Liver (tissue), 9 donors: ENCODE data around the gene MS4A8. TPM values are rescaled to one million over a fixed set of nuclear protein-coding genes. Genes with fewer than 3 reads are reported as not detected.

Source experiments
- DNase-seq: peaks from one replicate; pipeline ENCODE4 v3.0.0-alpha.2; 2017; ENCODE audit warnings: low spot score
- H3K27ac ChIP-seq, 2 donors: one replicate each; pipeline ENCODE4 v1.7.0; 2013; ENCODE audit warnings: inconsistent platforms in 2 of 2, low read length in 2 of 2, control low read depth in 1 of 2, low read depth in 1 of 2, mild to moderate bottlenecking in 1 of 2
- H3K27me3 ChIP-seq, 4 donors: one replicate each; pipeline versions ENCODE4 v1.6.1 to v1.7.0; 2013; ENCODE audit warnings: low read length in 3 of 4, inconsistent platforms in 1 of 4, mild to moderate bottlenecking in 1 of 4, moderate library complexity in 1 of 4; ENCODE audit not compliant: control insufficient read depth in 4 of 4, insufficient read depth in 4 of 4
- H3K36me3 ChIP-seq, 4 donors: one replicate each; pipeline versions ENCODE4 v1.6.1 to v1.7.0; 2013; ENCODE audit warnings: low read length in 3 of 4, mild to moderate bottlenecking in 3 of 4, low read depth in 1 of 4, moderate library complexity in 1 of 4; ENCODE audit not compliant: control insufficient read depth in 4 of 4, insufficient read depth in 3 of 4
- H3K4me1 ChIP-seq, 4 donors: one replicate each; pipeline versions ENCODE4 v1.6.1 to v1.7.0; 2013; ENCODE audit warnings: low read length in 3 of 4, mild to moderate bottlenecking in 3 of 4, moderate library complexity in 1 of 4; ENCODE audit not compliant: control insufficient read depth in 4 of 4, insufficient read depth in 4 of 4
- H3K4me3 ChIP-seq, 3 donors: one replicate each; pipeline versions ENCODE4 v1.6.1 to v1.7.0; 2013; ENCODE audit warnings: low read length in 3 of 3, control low read depth in 1 of 3, low read depth in 1 of 3, mild to moderate bottlenecking in 1 of 3
- H3K9ac ChIP-seq, 2 donors: one replicate each; pipeline ENCODE4 v1.7.0; 2013; ENCODE audit warnings: low read length in 2 of 2, mild to moderate bottlenecking in 2 of 2, moderate library complexity in 2 of 2, control low read depth in 1 of 2, low read depth in 1 of 2
- H3K9me3 ChIP-seq, 4 donors: one replicate each; pipeline versions ENCODE4 v1.6.1 to v1.7.0; 2013; ENCODE audit warnings: low read length in 3 of 4; ENCODE audit not compliant: control insufficient read depth in 4 of 4
- EGR1 ChIP-seq, 2 donors: IDR thresholded peaks; 2 replicates each; pipeline ENCODE4 v1.6.1; 2016 to 2018; ENCODE audit warnings: antibody characterized with exemption in 2 of 2, low read depth in 2 of 2
- FOXA1 ChIP-seq: IDR thresholded peaks from 2 replicates; pipeline ENCODE4 v1.6.1; 2016; ENCODE audit warnings: antibody characterized with exemption
- FOXA2 ChIP-seq: IDR thresholded peaks from 2 replicates; pipeline ENCODE4 v1.6.1; 2016; ENCODE audit warnings: antibody characterized with exemption
- GABPA ChIP-seq, 2 donors: IDR thresholded peaks in 1 of 2; conservative IDR thresholded peaks in 1 of 2; 2 replicates each; pipeline ENCODE4 v1.6.1; 2016; ENCODE audit warnings: antibody characterized with exemption in 2 of 2, mild to moderate bottlenecking in 1 of 2, moderate library complexity in 1 of 2
- HNF4A ChIP-seq, 2 donors: conservative IDR thresholded peaks; 2 replicates each; pipeline ENCODE4 v1.6.1; 2016; ENCODE audit warnings: antibody characterized with exemption in 2 of 2, mild to moderate bottlenecking in 2 of 2
- HNF4G ChIP-seq: IDR thresholded peaks from 2 replicates; pipeline ENCODE4 v1.6.1; 2016; ENCODE audit warnings: antibody characterized with exemption
- JUND ChIP-seq, 2 donors: IDR thresholded peaks; 2 replicates each; pipeline ENCODE4 v1.6.1; 2016; ENCODE audit warnings: antibody characterized with exemption in 2 of 2
- NR2F2 ChIP-seq: IDR thresholded peaks from 2 replicates; pipeline ENCODE4 v1.6.1; 2016; ENCODE audit warnings: antibody characterized with exemption
- RAD21 ChIP-seq, 2 donors: IDR thresholded peaks; 2 replicates each; pipeline ENCODE4 v1.6.1; 2016; ENCODE audit warnings: antibody characterized with exemption in 2 of 2, mild to moderate bottlenecking in 2 of 2
- RXRA ChIP-seq, 2 donors: IDR thresholded peaks; 2 replicates each; pipeline ENCODE4 v1.6.1; 2017 to 2018; ENCODE audit warnings: antibody characterized with exemption in 2 of 2, mild to moderate bottlenecking in 1 of 2
- SP1 ChIP-seq: IDR thresholded peaks from 2 replicates; pipeline ENCODE4 v1.6.1; 2018; ENCODE audit warnings: antibody characterized with exemption, mild to moderate bottlenecking
- TAF1 ChIP-seq: conservative IDR thresholded peaks from 2 replicates; pipeline ENCODE4 v1.6.1; 2016; ENCODE audit warnings: antibody characterized with exemption, mild to moderate bottlenecking
- YY1 ChIP-seq: IDR thresholded peaks from 2 replicates; pipeline ENCODE4 v1.6.1; 2016; ENCODE audit warnings: antibody characterized with exemption, mild to moderate bottlenecking
- WGBS: extraction: QIAGEN DNeasy Blood & Tissue Kit; methylation state at CpG from one replicate; pipeline ENCODE4 v1.1.7; 2013; 5-methylcytosine and 5-hydroxymethylcytosine counted together
- polyA plus RNA-seq, 2 donors: library from polyadenylated mRNA; stranded (reverse) in 1 of 2; unstranded in 1 of 2; fragments of 200-250 nt in 1 of 2; fragments of >200 nt in 1 of 2; fragmentation: Nextera tagmentation in 1 of 2; extraction: Ambion mirVana in 1 of 2; gene quantifications; one replicate each; pipeline versions ENCODE4 v1.2.1 to v1.2.3, GENCODE V29; 2013 to 2015
- total RNA-seq, 2 donors: library from RNA; depleted of rRNA; stranded (reverse); fragments of >200 nt; gene quantifications; one replicate each; pipeline ENCODE4 v1.2.3, GENCODE V29; 2014
- TF ChIP-seq, protein P1 (sequence below): IDR thresholded peaks from 2 replicates; pipeline ENCODE4 v1.6.1; 2016; ENCODE audit warnings: antibody characterized with exemption
- TF ChIP-seq, protein P2 (sequence below): IDR thresholded peaks from 2 replicates; pipeline ENCODE4 v1.6.1; 2016; ENCODE audit warnings: antibody characterized with exemption, mild to moderate bottlenecking
- TF ChIP-seq, protein P3 (sequence below): fragments of 150-350 bp; IDR thresholded peaks from 2 replicates; pipeline ENCODE4 v1.5.1; 2017; ENCODE audit warnings: improper control_type of control experiment, low read depth, low read length; ENCODE audit not compliant: missing input control
- donor health status: healthy.
- donor health status: healthy.
- donor health status: healthy.
- donor health status: healthy.
- donor health status: healthy.

MS4A8 gene
- total and polyA plus RNA-seq, 4 donors = 0.08 TPM; not detected in 3

DNA sequence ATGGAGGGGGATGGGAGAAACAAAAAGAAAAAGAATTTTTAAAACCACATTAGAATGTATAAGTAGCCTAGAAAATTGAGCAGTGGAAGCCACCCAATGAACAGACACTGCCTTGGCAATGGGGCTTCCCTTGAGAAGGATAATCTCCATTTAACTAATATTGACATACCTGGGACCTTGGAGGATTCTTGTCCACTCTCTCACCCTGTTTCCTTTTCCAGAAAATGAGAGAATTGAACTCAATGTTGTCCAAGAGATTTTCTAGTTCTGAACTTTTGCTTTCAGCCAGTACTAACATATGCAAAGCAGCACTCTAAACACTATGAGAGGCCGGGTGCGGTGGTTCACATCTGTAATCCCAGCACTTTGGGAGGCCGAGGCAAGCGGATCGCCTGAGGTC, 524 bp downstream of the MS4A8 start:
- WGBS = 96% methylated on average over 5 of the region's 5 CpGs
- no peak overlapping the region for H3K4me3 ChIP-seq
- no peaks in the 10 kb centered on the region for H3K36me3 ChIP-seq
- peaks cover 0 to 4% (median 0%) of the 10 kb centered on the region in 4 donors for H3K27me3 ChIP-seq
- no peak overlapping the region for H3K9ac ChIP-seq
- no peaks in the 10 kb centered on the region for H3K9me3 ChIP-seq
- DNase-seq = no peak
- H3K4me1 ChIP-seq = peaks cover 0 to 10% (median 5%) of the 10 kb centered on the region in 4 donors
- TF ChIP-seq HNF4G = no peak
- TF ChIP-seq RAD21 (IDR thresholded peaks at IDR 0.05) = no peak
- TF ChIP-seq FOXA1 = no peak
- no peak for TF ChIP-seq EGR1 (IDR thresholded peaks at IDR 0.05; ENCODE audit: low read depth in 2 of 2)
- no peak for TF ChIP-seq JUND (IDR thresholded peaks at IDR 0.05)
- TF ChIP-seq, protein P1, sequence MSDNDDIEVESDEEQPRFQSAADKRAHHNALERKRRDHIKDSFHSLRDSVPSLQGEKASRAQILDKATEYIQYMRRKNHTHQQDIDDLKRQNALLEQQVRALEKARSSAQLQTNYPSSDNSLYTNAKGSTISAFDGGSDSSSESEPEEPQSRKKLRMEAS = no peak
- TF ChIP-seq NR2F2 = no peak
- TF ChIP-seq FOXA2 = no peak
- no peak for TF ChIP-seq YY1
- no peak for TF ChIP-seq TAF1
- TF ChIP-seq SP1 = no peak
- no peak for TF ChIP-seq GABPA (IDR thresholded peaks at IDR 0.05 in 1 of 2, conservative IDR thresholded peaks at IDR 0.05 in 1 of 2)
- no peak for TF ChIP-seq HNF4A (conservative IDR thresholded peaks at IDR 0.05)
- TF ChIP-seq, protein P2, sequence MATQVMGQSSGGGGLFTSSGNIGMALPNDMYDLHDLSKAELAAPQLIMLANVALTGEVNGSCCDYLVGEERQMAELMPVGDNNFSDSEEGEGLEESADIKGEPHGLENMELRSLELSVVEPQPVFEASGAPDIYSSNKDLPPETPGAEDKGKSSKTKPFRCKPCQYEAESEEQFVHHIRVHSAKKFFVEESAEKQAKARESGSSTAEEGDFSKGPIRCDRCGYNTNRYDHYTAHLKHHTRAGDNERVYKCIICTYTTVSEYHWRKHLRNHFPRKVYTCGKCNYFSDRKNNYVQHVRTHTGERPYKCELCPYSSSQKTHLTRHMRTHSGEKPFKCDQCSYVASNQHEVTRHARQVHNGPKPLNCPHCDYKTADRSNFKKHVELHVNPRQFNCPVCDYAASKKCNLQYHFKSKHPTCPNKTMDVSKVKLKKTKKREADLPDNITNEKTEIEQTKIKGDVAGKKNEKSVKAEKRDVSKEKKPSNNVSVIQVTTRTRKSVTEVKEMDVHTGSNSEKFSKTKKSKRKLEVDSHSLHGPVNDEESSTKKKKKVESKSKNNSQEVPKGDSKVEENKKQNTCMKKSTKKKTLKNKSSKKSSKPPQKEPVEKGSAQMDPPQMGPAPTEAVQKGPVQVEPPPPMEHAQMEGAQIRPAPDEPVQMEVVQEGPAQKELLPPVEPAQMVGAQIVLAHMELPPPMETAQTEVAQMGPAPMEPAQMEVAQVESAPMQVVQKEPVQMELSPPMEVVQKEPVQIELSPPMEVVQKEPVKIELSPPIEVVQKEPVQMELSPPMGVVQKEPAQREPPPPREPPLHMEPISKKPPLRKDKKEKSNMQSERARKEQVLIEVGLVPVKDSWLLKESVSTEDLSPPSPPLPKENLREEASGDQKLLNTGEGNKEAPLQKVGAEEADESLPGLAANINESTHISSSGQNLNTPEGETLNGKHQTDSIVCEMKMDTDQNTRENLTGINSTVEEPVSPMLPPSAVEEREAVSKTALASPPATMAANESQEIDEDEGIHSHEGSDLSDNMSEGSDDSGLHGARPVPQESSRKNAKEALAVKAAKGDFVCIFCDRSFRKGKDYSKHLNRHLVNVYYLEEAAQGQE = no peak
- no peak overlapping the region for H3K27ac ChIP-seq

DNA sequence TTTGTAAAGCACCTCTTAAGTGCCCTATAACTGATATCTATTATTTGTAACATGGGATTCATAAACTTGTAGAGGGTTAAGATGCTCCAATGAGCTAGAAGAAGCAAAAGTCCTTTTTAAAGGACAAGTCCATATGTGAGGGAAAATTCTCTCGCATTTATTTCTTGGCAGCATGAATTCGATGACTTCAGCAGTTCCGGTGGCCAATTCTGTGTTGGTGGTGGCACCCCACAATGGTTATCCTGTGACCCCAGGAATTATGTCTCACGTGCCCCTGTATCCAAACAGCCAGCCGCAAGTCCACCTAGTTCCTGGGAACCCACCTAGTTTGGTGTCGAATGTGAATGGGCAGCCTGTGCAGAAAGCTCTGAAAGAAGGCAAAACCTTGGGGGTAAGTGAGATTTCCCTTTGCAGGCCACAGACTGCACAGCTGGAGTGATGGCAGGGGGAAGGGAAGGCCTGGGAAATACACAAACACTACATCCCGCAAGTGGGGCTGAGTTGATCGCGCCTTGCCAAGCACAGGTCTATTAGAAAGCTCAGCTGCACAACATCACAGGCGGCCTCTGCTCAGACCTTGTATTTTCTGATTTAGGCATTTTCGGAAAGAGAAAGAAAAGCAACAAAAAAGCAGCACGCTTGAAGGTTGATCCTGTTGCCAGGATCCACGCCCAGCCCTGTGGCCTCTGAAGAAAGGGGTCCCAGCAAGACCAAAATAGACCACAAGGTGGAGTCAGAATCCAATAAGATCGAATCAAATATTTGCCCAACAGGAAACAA, 1.5 kb downstream of the MS4A8 start:
- 67% methylated on average over 14 of the region's 14 CpGs for WGBS
- DNase-seq = no peak
- no peak overlapping the region for H3K27ac ChIP-seq

More for the DNA sequence above, 1.5 kb downstream of the MS4A8 start:
- Histone ChIP-seq H3K4me3 (no peak overlapping the region), H3K9me3 (no peaks in the 10 kb centered on the region), H3K36me3 (no peaks in the 10 kb centered on the region), H3K4me1 (peaks cover 0 to 10% (median 5%) of the 10 kb centered on the region in 4 donors), H3K9ac (no peak overlapping the region), H3K27me3 (peaks cover 0 to 4% (median 0%) of the 10 kb centered on the region in 4 donors)
- TF ChIP-seq RXRA (IDR thresholded peaks at IDR 0.05) = no peak
- no peak for TF ChIP-seq YY1
- peak; percentile 30 to 57 for TF ChIP-seq RAD21 (IDR thresholded peaks at IDR 0.05)
- TF ChIP-seq, protein P3, sequence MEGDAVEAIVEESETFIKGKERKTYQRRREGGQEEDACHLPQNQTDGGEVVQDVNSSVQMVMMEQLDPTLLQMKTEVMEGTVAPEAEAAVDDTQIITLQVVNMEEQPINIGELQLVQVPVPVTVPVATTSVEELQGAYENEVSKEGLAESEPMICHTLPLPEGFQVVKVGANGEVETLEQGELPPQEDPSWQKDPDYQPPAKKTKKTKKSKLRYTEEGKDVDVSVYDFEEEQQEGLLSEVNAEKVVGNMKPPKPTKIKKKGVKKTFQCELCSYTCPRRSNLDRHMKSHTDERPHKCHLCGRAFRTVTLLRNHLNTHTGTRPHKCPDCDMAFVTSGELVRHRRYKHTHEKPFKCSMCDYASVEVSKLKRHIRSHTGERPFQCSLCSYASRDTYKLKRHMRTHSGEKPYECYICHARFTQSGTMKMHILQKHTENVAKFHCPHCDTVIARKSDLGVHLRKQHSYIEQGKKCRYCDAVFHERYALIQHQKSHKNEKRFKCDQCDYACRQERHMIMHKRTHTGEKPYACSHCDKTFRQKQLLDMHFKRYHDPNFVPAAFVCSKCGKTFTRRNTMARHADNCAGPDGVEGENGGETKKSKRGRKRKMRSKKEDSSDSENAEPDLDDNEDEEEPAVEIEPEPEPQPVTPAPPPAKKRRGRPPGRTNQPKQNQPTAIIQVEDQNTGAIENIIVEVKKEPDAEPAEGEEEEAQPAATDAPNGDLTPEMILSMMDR = peak; percentile 16
